Activated T-helper 1 cell treated with Interleukin-2 at 50 U/mL for 16 hours (primary cell): ENCODE results near the gene CAMK2G.
A peak's percentile ranks its signal among the peaks of the same experiment; 100 is the strongest.
"Not testable (repeated sequence)": the region's sequence is repeated elsewhere in the genome, so short reads cannot be mapped to it uniquely, and the experiment has no call there.

Experiments
- DNase-seq: peaks from one replicate; pipeline ENCODE4 v3.0.0-alpha.2; 2020; ENCODE audit warnings: low read depth

CAMK2G gene

GRCh38 chr10:73810735-73811465 lies 63.5 kb downstream of the CAMK2G start:
- DNase-seq = peak; percentile 56

GRCh38 chr10:73810358-73810734 lies 64.0 kb downstream of the CAMK2G start:
- DNase-seq = no peak

GRCh38 chr10:73809061-73809818 lies 65.1 kb downstream of the CAMK2G start:
- DNase-seq = no peak

- no peak for DNase-seq
Measured at GRCh38 chr10:73808021-73808815, 66.1 kb downstream of the CAMK2G start.

GRCh38 chr10:73807471-73807870 lies 66.9 kb downstream of the CAMK2G start:
- no peak for DNase-seq

GRCh38 chr10:73806176-73806950 lies 68.0 kb downstream of the CAMK2G start:
- no peak for DNase-seq

- no peak for DNase-seq
Measured at GRCh38 chr10:73803680-73804286, 70.6 kb downstream of the CAMK2G start.

GRCh38 chr10:73802276-73802991 lies 71.9 kb downstream of the CAMK2G start:
- no peak for DNase-seq

GRCh38 chr10:73801253-73801590 lies 73.1 kb downstream of the CAMK2G start:
- DNase-seq = no peak

GRCh38 chr10:73800560-73801252 lies 73.6 kb downstream of the CAMK2G start:
- DNase-seq = no peak

GRCh38 chr10:73799899-73800559 lies 74.3 kb downstream of the CAMK2G start:
- no peak for DNase-seq

- no peak for DNase-seq
Measured at GRCh38 chr10:73798927-73799560, 75.3 kb downstream of the CAMK2G start.

GRCh38 chr10:73798087-73798486 lies 76.3 kb downstream of the CAMK2G start:
- DNase-seq = no peak

GRCh38 chr10:73797324-73798025 lies 76.9 kb downstream of the CAMK2G start:
- DNase-seq = no peak

- DNase-seq = no peak
Measured at GRCh38 chr10:73796766-73797165, 77.6 kb downstream of the CAMK2G start.

GRCh38 chr10:73796035-73796434 lies 78.3 kb downstream of the CAMK2G start:
- DNase-seq = not testable (repeated sequence)

GRCh38 chr10:73795491-73795890 lies 78.9 kb downstream of the CAMK2G start:
- DNase-seq = not testable (repeated sequence)

- no peak for DNase-seq
Measured at GRCh38 chr10:73793456-73793855, 80.9 kb downstream of the CAMK2G start.
